ENCODE data around the gene CLRN3. TPM values are rescaled to one million over a fixed set of nuclear protein-coding genes. Genes with fewer than 3 reads are reported as not detected.
A peak's percentile ranks its signal among the peaks of the same experiment; 100 is the strongest.

Gene CLRN3
- total RNA-seq, 4 donors from 2014 or later: 35.2 to 167 (median 77.1) TPM

GRCh38 chr10:127906548-127907377 is 14.0 kb upstream of the CLRN3 start, which contains the start of gene PTPRE:
Gene PTPRE, plus strand, starts transcription at chr10:127907103. Its CDS starts 133,779 bp downstream, at chr10:128040882.
- Histone ChIP-seq H3K27ac (peak within 1 kb of the TSS; percentile 85 to 95 (median 92)), H3K9me3 (no peaks in the 10 kb centered on the region), H3K4me3 (peak within 1 kb of the TSS; percentile 44 to 85 (median 80)), H3K36me3 (no peaks in the 10 kb centered on the region), H3K4me1 (peaks cover 0 to 42% (median 29%) of the 10 kb centered on the region in 4 donors), H3K27me3 (no peaks in the 10 kb centered on the region)
- 28% methylated on average over 17 of the region's 78 CpGs; no CpG with 5 or more reads in 1 of the 2 donors for WGBS, 2 donors (ENCODE audit: low coverage in 1 of 2)
- DNase-seq: peak; percentile 83
- TF ChIP-seq POLR2A (IDR thresholded peaks at IDR 0.05) (peak; percentile 68), POLR2AphosphoS5 (IDR thresholded peaks at IDR 0.05) (peak in 2 of 3 donors; percentile 76 to 79), EP300 (IDR thresholded peaks at IDR 0.05; ENCODE audit: low read depth) (no peak)
- TF ChIP-seq, protein P1, sequence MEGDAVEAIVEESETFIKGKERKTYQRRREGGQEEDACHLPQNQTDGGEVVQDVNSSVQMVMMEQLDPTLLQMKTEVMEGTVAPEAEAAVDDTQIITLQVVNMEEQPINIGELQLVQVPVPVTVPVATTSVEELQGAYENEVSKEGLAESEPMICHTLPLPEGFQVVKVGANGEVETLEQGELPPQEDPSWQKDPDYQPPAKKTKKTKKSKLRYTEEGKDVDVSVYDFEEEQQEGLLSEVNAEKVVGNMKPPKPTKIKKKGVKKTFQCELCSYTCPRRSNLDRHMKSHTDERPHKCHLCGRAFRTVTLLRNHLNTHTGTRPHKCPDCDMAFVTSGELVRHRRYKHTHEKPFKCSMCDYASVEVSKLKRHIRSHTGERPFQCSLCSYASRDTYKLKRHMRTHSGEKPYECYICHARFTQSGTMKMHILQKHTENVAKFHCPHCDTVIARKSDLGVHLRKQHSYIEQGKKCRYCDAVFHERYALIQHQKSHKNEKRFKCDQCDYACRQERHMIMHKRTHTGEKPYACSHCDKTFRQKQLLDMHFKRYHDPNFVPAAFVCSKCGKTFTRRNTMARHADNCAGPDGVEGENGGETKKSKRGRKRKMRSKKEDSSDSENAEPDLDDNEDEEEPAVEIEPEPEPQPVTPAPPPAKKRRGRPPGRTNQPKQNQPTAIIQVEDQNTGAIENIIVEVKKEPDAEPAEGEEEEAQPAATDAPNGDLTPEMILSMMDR (IDR thresholded peaks at IDR 0.05): peak; percentile 62 to 97 (median 84)
- in situ Hi-C loops (cut with MboI; ENCODE audit: low pct_ligation_motif_present in 1 of 4, low pct_unique_long_range_greater_than_20kb in 1 of 4, low sequenced_read_pairs in 3 of 4) (loop anchor here in 3 of 4 donors (10.0 to 25.0 kb wide), 3 partner anchors 106 to 168 kb away; no protein-coding TSS in a partner anchor), intact Hi-C loops (cut with DNase I; ENCODE audit: low total_unique reads) (loop anchor here (2.0 kb wide), 1 partner anchor 104 kb away; no protein-coding TSS in a partner anchor)

DNA sequence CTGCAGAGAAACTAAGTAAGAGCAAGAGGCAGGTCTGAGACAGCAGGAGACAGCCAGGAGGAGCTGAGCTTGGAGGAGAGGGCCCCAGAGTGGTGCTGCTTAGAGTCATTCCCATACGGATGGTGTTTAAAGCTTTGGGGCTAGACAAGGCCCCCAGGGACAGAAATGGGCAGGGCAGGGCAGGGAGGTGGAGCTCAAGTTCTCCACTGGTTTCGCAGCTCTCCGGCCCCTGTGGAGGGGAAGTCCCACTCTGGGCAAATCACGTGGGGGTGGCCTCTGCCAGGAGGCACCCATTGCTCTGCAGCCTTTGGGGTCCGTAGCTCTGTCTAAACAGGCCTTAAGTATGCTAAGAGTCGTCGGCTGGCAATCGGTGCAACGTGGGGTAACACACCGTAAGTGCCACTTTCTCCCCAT is 13.1 kb upstream of the CLRN3 start:
- intact Hi-C loops (cut with DNase I; ENCODE audit: low total_unique reads) (loop anchor here (2.0 kb wide), 1 partner anchor 105 kb away; no protein-coding TSS in a partner anchor), in situ Hi-C loops (cut with MboI; ENCODE audit: low pct_ligation_motif_present in 1 of 4, low pct_unique_long_range_greater_than_20kb in 1 of 4, low sequenced_read_pairs in 3 of 4) (loop anchor here in 3 of 4 donors (10.0 to 25.0 kb wide), 3 partner anchors 106 to 169 kb away; no protein-coding TSS in a partner anchor)
- H3K4me3 ChIP-seq: no peak overlapping the region
- H3K9me3 ChIP-seq: no peaks in the 10 kb centered on the region
- no peaks in the 10 kb centered on the region for H3K27me3 ChIP-seq
- H3K36me3 ChIP-seq: no peaks in the 10 kb centered on the region
- peak overlapping the region; percentile 85 to 95 (median 92) for H3K27ac ChIP-seq
- WGBS, 2 donors (ENCODE audit: low coverage in 1 of 2): 80 to 89% methylated on average over 1 to 10 of the region's 10 CpGs
- TF ChIP-seq POLR2AphosphoS5 (IDR thresholded peaks at IDR 0.05): no peak
- no peak for TF ChIP-seq EP300 (IDR thresholded peaks at IDR 0.05; ENCODE audit: low read depth)
- TF ChIP-seq, protein P1 (IDR thresholded peaks at IDR 0.05): no peak
- no peak for TF ChIP-seq POLR2A (IDR thresholded peaks at IDR 0.05)
- DNase-seq: no peak
- peaks cover 0 to 42% (median 29%) of the 10 kb centered on the region in 4 donors for H3K4me1 ChIP-seq

DNA sequence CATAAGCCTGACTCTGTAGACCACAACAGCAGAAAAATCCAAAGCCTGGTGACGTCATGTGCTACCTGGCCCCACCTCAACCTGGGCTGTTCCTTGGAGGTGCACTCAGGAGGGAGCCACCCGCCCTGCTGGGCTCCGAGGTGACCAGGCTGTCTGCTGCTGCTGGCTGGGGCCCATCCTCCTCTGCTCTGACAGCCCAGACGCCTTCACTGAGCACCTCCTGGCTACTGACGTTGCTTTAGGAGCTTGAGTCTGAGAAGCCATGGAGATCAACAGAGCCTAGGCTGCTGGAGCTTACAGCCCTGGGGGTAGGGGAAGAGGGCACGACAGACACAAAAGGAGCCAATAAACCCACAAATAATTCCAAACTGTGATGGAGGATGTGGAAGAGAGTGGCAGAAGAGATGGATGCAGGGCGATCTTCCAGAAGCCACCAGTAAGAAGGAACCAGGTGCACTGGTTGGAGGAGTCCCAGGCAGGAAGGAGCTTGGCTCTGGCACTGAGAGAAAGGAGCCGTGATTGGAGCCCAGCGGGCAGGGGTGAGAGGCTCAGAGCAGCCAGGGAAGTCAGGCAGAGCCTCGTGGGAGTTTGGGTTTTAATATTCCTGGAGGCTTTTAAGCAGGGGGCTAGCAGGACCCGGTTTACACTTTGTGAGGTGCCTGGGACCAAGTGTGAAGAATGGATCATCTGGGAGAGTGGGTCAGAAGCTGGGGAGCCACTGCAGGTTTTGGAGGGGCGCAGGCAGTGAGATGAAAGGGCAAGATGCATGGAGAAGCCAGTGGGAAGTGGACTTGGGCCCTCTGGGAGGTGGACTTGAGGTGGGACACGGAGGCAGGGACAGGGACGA is 12.5 kb upstream of the CLRN3 start:
- 69 to 79% methylated on average over 5 to 14 of the region's 14 CpGs for WGBS, 2 donors (ENCODE audit: low coverage in 1 of 2)
- Histone ChIP-seq H3K4me1 (peaks cover 0 to 48% (median 27%) of the 10 kb centered on the region in 4 donors), H3K27ac (peak overlapping the region in 3 of 4 donors; percentile 85 to 95 (median 90)), H3K36me3 (no peaks in the 10 kb centered on the region), H3K4me3 (no peak overlapping the region), H3K27me3 (no peaks in the 10 kb centered on the region), H3K9me3 (no peaks in the 10 kb centered on the region)
- DNase-seq: no peak
- in situ Hi-C loops (cut with MboI; ENCODE audit: low pct_ligation_motif_present in 1 of 4, low pct_unique_long_range_greater_than_20kb in 1 of 4, low sequenced_read_pairs in 3 of 4) (loop anchor here in 3 of 4 donors (10.0 to 25.0 kb wide), 3 partner anchors 107 to 170 kb away; no protein-coding TSS in a partner anchor), intact Hi-C loops (cut with DNase I; ENCODE audit: low total_unique reads) (no loop called here)
- TF ChIP-seq, protein P1 (IDR thresholded peaks at IDR 0.05): no peak
- TF ChIP-seq EP300 (IDR thresholded peaks at IDR 0.05; ENCODE audit: low read depth) (no peak), POLR2AphosphoS5 (IDR thresholded peaks at IDR 0.05) (no peak), POLR2A (IDR thresholded peaks at IDR 0.05) (no peak)
